Measurements from ENCODE around the gene DDX55. TPM values are rescaled to one million over a fixed set of nuclear protein-coding genes. Genes with fewer than 3 reads are reported as not detected.

DDX55 gene
- polyA plus RNA-seq, 1 of the 3 experiments (the other 2 are of a cell fraction): 25.8 TPM

DNA sequence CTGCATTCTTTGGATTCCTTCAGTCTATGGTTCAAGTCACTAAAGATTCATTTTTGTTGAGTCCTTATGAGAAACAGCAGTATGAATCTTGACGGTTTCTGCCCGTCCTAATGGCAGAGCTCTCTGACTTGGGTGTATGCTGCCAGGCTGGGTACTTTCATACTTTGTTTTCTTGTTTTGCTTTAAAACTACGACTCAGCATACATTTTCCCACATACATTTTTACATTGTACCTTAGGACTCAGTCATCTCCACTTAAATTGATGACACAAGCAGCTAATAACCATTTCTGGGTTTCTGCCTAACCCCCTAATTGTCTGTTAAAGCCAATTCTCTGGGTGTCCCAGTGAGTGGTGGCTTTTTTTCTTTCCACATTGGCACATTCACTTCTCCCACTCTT lies 4.8 kb upstream of the DDX55 start:
- POLR2A ChIA-PET: interaction anchor here (0.6 kb wide), 1 partner anchor 24 kb away, joined by 3 read pairs; no protein-coding TSS in a partner anchor
- TF ChIP-seq RXRA (IDR thresholded peaks at IDR 0.05; ENCODE audit: borderline replicate concordance, low read depth) (no peak), MXI1 (IDR thresholded peaks at IDR 0.05; ENCODE audit: low read depth, low read length) (no peak), EP300 (IDR thresholded peaks at IDR 0.05; ENCODE audit: borderline replicate concordance in 1 of 2, low read depth in 1 of 2, low read length in 1 of 2) (no peak), FOXJ3 (CRISPR knock-in tag; IDR thresholded peaks at IDR 0.05) (no peak), RFX5 (IDR thresholded peaks at IDR 0.05; ENCODE audit: low read length) (no peak), SIN3A (IDR thresholded peaks at IDR 0.05; ENCODE audit: borderline replicate concordance, low read depth, low read length) (no peak), SMC3 (IDR thresholded peaks at IDR 0.05; ENCODE audit: low read depth, low read length) (no peak), GATA2 (CRISPR knock-in tag; IDR thresholded peaks at IDR 0.05) (no peak), YY1 (IDR thresholded peaks at IDR 0.05; ENCODE audit: low read depth) (no peak), TEAD4 (IDR thresholded peaks at IDR 0.05; ENCODE audit: borderline replicate concordance, insufficient read depth) (no peak), NFIC (IDR thresholded peaks at IDR 0.05; ENCODE audit: borderline replicate concordance) (no peak), NRF1 (IDR thresholded peaks at IDR 0.05; ENCODE audit: low read depth, low read length) (no peak), RCOR1 (IDR thresholded peaks at IDR 0.05; ENCODE audit: low read length) (no peak), ZBTB33 (IDR thresholded peaks at IDR 0.05; ENCODE audit: borderline replicate concordance, low read depth) (no peak), FOSL2 (IDR thresholded peaks at IDR 0.05; ENCODE audit: borderline replicate concordance, low read depth) (no peak), CHD2 (IDR thresholded peaks at IDR 0.05; ENCODE audit: low read length, partially characterized antibody) (no peak), TCF12 (IDR thresholded peaks at IDR 0.05) (no peak), TAF1 (IDR thresholded peaks at IDR 0.05; ENCODE audit: borderline replicate concordance, low read depth, low read length) (no peak)
- TF ChIP-seq, protein P1, sequence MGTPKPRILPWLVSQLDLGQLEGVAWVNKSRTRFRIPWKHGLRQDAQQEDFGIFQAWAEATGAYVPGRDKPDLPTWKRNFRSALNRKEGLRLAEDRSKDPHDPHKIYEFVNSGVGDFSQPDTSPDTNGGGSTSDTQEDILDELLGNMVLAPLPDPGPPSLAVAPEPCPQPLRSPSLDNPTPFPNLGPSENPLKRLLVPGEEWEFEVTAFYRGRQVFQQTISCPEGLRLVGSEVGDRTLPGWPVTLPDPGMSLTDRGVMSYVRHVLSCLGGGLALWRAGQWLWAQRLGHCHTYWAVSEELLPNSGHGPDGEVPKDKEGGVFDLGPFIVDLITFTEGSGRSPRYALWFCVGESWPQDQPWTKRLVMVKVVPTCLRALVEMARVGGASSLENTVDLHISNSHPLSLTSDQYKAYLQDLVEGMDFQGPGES (IDR thresholded peaks at IDR 0.05; ENCODE audit: low read depth, low read length): no peak
- TF ChIP-seq, protein P2, sequence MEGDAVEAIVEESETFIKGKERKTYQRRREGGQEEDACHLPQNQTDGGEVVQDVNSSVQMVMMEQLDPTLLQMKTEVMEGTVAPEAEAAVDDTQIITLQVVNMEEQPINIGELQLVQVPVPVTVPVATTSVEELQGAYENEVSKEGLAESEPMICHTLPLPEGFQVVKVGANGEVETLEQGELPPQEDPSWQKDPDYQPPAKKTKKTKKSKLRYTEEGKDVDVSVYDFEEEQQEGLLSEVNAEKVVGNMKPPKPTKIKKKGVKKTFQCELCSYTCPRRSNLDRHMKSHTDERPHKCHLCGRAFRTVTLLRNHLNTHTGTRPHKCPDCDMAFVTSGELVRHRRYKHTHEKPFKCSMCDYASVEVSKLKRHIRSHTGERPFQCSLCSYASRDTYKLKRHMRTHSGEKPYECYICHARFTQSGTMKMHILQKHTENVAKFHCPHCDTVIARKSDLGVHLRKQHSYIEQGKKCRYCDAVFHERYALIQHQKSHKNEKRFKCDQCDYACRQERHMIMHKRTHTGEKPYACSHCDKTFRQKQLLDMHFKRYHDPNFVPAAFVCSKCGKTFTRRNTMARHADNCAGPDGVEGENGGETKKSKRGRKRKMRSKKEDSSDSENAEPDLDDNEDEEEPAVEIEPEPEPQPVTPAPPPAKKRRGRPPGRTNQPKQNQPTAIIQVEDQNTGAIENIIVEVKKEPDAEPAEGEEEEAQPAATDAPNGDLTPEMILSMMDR (IDR thresholded peaks at IDR 0.05): no peak
- CTCF ChIA-PET: interaction anchor here (0.6 to 1.4 kb wide), 2 partner anchors 8 to 15 kb away, joined by 4 read pairs; no protein-coding TSS in a partner anchor
- Histone ChIP-seq H3K36me3 (replicated peaks in 1 of 2; ENCODE audit: control insufficient read depth in 1 of 2, insufficient read depth in 2 of 2, low read length in 1 of 2) (peaks cover 42 to 58% of the 10 kb centered on the region in 2 experiments), H3K4me3 (ENCODE audit: low read depth in 2 of 2, low read length in 1 of 2) (no peak overlapping the region), H3F3A (replicated peaks; ENCODE audit: insufficient read depth) (peaks cover 39% of the 10 kb centered on the region), H3K4me1 (ENCODE audit: control insufficient read depth in 1 of 2, insufficient read depth in 2 of 2, low read depth in 1 of 2, low read length in 1 of 2) (no peaks in the 10 kb centered on the region; a peak in 1 of 4 replicates), H3K27me3 (ENCODE audit: insufficient read depth) (no peaks in the 10 kb centered on the region), H3K9me2 (no peaks in the 10 kb centered on the region), H3K27ac (ENCODE audit: low read depth in 2 of 2, low read length in 1 of 2) (no peak overlapping the region; a peak in 1 of 4 replicates), H3K9me3 (no peaks in the 10 kb centered on the region), H3K9ac (no peak overlapping the region), H3K79me2 (ENCODE audit: insufficient read depth) (peaks cover 85% of the 10 kb centered on the region), H2AFZ (ENCODE audit: low read depth) (no peak overlapping the region), H4K20me1 (ENCODE audit: insufficient read depth) (peaks cover 17% of the 10 kb centered on the region), H3K4me2 (no peak overlapping the region)
- WGBS (ENCODE audit: low lambda C conversion rate): 80% methylated on average over 3 of the region's 3 CpGs
- DNase-seq: no peak

Measured in SK-N-SH (cell line).